Activated CD4-positive, alpha-beta memory T cell treated with anti-CD3 and anti-CD28 coated beads for 36 hours (primary cell): Measurements from ENCODE around the gene L3MBTL2. TPM values are rescaled to one million over a fixed set of nuclear protein-coding genes. Genes with fewer than 3 reads are reported as not detected.

Source experiments
- microRNA-seq: library from miRNA; unstranded; fragments of <30 nt; microRNA quantifications from one replicate; pipeline ENCODE4 v1.2.0, GENCODE V29; 2022; ENCODE audit warnings: borderline number of aligned reads, borderline microRNAs expressed, borderline replicate concordance
- total RNA-seq, 2 experiments: library from RNA; stranded (reverse); gene quantifications; one replicate each; pipeline ENCODE4 v1.2.3, GENCODE V29; 2021

Gene L3MBTL2
- total RNA-seq, 2 experiments from 2014 or later: 27.3 to 31.0 TPM

Small RNAs within 50 kb of the gene (microRNA-seq; reads per million reads assigned to microRNA genes)
- not detected for gene MIR6889

Other genes starting within 250 kb of the L3MBTL2 start
- 10 to 100 TPM; 35.6 to 39.9 TPM for gene EP300, start 112.7 kb upstream of the L3MBTL2 start, total RNA-seq
- under 1 TPM; 0.12 to 0.21 TPM for gene CHADL, start 35.6 kb downstream of the L3MBTL2 start, total RNA-seq
- 100 to 1,000 TPM; 154 to 156 TPM for gene RANGAP1, start 80.9 kb downstream of the L3MBTL2 start, total RNA-seq
- 10 to 100 TPM; 37.7 to 39.3 TPM for gene ZC3H7B, start 96.2 kb downstream of the L3MBTL2 start, total RNA-seq
- 1 to 10 TPM; 1.4 to 1.6 TPM for gene TEF, start 176.6 kb downstream of the L3MBTL2 start, total RNA-seq
- gene TOB2, start 241.5 kb downstream of the L3MBTL2 start, total RNA-seq: 10 to 100 TPM; 34.2 TPM